ENCODE measurements around the gene GLI3.

The GLI3 gene

DNA sequence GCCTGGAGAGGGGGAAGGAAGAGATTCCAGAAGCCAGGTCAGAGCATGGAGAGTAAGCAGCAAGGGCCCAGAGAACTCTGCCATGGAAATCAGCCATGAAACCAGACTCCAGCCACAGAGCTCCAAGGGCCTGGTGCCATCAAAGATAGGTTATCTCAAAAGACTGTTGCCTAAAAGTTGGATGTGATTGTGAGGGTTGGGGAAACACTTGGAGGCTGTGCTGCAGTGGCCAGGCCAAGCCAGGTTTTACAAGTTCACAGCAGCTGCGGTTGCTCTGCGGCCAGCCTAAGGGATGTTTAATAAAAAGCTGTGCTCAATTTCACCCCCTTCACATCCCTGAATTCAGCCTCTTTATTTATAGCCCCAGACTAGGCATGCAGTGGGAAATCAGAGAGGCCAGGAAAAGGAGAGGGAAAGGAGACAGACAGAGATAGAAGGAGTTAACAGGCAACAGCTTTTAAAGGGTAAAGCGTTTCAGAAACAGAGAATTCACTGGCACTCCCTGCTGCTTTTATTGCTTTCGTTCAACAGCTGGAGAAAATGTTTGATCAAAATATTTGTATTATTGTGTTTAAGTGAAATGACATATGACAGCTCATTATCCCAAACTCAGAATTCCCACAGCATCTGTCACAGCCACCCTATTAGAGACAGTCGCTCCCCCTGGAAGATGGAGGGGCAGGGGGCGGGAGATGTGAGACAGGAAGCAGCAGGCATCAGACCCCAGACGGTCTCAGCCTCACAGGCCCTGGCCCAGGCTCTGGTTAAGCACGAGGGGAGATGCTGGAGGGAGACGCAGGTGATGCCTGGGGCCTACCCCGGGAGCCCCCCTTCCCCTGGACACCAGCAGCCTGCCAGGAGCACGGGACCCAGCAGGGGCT, 140.1 kb downstream of the GLI3 start (continued):
- peak; percentile 15; the same call in 1 of the 2 replicates for TF ChIP-seq SCRT1 (tag by site-specific recombination; IDR thresholded peaks at IDR 0.05; ENCODE audit: borderline replicate concordance)
- TF ChIP-seq, protein P1, sequence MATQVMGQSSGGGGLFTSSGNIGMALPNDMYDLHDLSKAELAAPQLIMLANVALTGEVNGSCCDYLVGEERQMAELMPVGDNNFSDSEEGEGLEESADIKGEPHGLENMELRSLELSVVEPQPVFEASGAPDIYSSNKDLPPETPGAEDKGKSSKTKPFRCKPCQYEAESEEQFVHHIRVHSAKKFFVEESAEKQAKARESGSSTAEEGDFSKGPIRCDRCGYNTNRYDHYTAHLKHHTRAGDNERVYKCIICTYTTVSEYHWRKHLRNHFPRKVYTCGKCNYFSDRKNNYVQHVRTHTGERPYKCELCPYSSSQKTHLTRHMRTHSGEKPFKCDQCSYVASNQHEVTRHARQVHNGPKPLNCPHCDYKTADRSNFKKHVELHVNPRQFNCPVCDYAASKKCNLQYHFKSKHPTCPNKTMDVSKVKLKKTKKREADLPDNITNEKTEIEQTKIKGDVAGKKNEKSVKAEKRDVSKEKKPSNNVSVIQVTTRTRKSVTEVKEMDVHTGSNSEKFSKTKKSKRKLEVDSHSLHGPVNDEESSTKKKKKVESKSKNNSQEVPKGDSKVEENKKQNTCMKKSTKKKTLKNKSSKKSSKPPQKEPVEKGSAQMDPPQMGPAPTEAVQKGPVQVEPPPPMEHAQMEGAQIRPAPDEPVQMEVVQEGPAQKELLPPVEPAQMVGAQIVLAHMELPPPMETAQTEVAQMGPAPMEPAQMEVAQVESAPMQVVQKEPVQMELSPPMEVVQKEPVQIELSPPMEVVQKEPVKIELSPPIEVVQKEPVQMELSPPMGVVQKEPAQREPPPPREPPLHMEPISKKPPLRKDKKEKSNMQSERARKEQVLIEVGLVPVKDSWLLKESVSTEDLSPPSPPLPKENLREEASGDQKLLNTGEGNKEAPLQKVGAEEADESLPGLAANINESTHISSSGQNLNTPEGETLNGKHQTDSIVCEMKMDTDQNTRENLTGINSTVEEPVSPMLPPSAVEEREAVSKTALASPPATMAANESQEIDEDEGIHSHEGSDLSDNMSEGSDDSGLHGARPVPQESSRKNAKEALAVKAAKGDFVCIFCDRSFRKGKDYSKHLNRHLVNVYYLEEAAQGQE (tag by site-specific recombination; IDR thresholded peaks at IDR 0.05): no peak
- no peak for TF ChIP-seq KLF8 (tag by site-specific recombination; IDR thresholded peaks at IDR 0.05)
- no peak for TF ChIP-seq ZNF747 (tag by site-specific recombination; IDR thresholded peaks at IDR 0.05)
- TF ChIP-seq, protein P2, sequence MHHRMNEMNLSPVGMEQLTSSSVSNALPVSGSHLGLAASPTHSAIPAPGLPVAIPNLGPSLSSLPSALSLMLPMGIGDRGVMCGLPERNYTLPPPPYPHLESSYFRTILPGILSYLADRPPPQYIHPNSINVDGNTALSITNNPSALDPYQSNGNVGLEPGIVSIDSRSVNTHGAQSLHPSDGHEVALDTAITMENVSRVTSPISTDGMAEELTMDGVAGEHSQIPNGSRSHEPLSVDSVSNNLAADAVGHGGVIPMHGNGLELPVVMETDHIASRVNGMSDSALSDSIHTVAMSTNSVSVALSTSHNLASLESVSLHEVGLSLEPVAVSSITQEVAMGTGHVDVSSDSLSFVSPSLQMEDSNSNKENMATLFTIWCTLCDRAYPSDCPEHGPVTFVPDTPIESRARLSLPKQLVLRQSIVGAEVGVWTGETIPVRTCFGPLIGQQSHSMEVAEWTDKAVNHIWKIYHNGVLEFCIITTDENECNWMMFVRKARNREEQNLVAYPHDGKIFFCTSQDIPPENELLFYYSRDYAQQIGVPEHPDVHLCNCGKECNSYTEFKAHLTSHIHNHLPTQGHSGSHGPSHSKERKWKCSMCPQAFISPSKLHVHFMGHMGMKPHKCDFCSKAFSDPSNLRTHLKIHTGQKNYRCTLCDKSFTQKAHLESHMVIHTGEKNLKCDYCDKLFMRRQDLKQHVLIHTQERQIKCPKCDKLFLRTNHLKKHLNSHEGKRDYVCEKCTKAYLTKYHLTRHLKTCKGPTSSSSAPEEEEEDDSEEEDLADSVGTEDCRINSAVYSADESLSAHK (tag by site-specific recombination; IDR thresholded peaks at IDR 0.05): peak; percentile 70
- TF ChIP-seq ZSCAN30 (tag by site-specific recombination; IDR thresholded peaks at IDR 0.05): no peak
- TF ChIP-seq ZBTB21 (tag by site-specific recombination; IDR thresholded peaks at IDR 0.05): no peak
- TF ChIP-seq, protein P3, sequence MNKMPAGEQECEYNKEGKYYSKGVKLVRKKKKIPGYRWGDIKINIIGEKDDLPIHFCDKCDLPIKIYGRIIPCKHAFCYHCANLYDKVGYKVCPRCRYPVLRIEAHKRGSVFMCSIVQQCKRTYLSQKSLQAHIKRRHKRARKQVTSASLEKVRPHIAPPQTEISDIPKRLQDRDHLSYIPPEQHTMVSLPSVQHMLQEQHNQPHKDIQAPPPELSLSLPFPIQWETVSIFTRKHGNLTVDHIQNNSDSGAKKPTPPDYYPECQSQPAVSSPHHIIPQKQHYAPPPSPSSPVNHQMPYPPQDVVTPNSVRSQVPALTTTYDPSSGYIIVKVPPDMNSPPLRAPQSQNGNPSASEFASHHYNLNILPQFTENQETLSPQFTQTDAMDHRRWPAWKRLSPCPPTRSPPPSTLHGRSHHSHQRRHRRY (tag by site-specific recombination; IDR thresholded peaks at IDR 0.05): no peak
- peak; percentile 57; the same call in 1 of the 2 replicates for TF ChIP-seq ZBTB20 (tag by site-specific recombination; IDR thresholded peaks at IDR 0.05)

DNA sequence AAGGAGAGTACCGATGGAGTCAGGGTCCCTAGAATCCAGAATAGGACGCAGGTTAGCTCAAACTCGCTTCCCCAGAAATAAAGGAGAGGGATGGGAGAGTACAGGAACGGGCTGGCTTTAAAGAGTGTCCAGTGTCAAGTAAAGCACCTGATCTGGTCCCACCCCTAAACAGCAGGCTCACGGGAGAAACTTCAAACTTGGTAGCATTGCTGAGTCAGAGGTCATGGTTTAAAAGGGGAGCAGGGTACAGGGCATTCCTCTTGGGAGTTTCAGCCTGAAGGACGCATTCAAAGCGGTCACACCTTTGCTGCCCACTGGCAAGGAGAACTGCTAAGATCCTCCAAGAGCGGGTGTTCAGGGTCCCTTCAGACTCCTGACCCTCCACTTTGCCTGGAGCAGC, 140.7 kb downstream of the GLI3 start:
- TF ChIP-seq ZNF560 (tag by site-specific recombination; IDR thresholded peaks at IDR 0.05; ENCODE audit: borderline replicate concordance) (no peak), ZBTB21 (tag by site-specific recombination; IDR thresholded peaks at IDR 0.05) (no peak), BCL11B (tag by site-specific recombination; IDR thresholded peaks at IDR 0.05; ENCODE audit: low read depth) (no peak), ZNF791 (tag by site-specific recombination; IDR thresholded peaks at IDR 0.05) (no peak), ZNF274 (IDR thresholded peaks at IDR 0.05; ENCODE audit: low read length) (no peak), ZNF274 (tag by site-specific recombination; IDR thresholded peaks at IDR 0.05; ENCODE audit: borderline replicate concordance) (no peak), ZNF623 (tag by site-specific recombination; IDR thresholded peaks at IDR 0.05) (no peak), ZNF248 (tag by site-specific recombination; IDR thresholded peaks at IDR 0.05) (no peak), ZNF792 (tag by site-specific recombination; IDR thresholded peaks at IDR 0.05) (no peak)
- CTCF ChIA-PET: interaction anchor here (1.0 kb wide), 1 partner anchor 12 kb away, joined by 3 read pairs; no protein-coding TSS in a partner anchor
- POLR2A ChIA-PET: no interaction called here
- no peak overlapping the region for H3K4me3 ChIP-seq (ENCODE audit: low read depth, low read length)
- H3K36me3 ChIP-seq (ENCODE audit: control insufficient read depth in 2 of 2, insufficient read depth in 1 of 2, low read length in 2 of 2): peaks cover 0 to 2% of the 10 kb centered on the region in 2 experiments; a peak in 1 of 3 replicates
- 0 out of 2 replicates have a peak overlapping the region, but pooled peaks have one; percentile 16 for H3K27ac ChIP-seq (ENCODE audit: extremely low read depth, low read depth, low read length)
- peaks cover 31% of the 10 kb centered on the region for H3K4me1 ChIP-seq (ENCODE audit: control insufficient read depth, insufficient read depth, low read length)
- no peaks in the 10 kb centered on the region for H3K9me3 ChIP-seq (ENCODE audit: control insufficient read depth, insufficient read depth, low read depth, low read length)
